T-cell (primary cell): ENCODE measurements around the gene ACKR2. TPM values are rescaled to one million over a fixed set of nuclear protein-coding genes. Genes with fewer than 3 reads are reported as not detected.

ENCODE experiments used
- ATAC-seq, 4 experiments: fragments of 200-7000 bp in 3 of 4; fragments of 150-1000 bp in 1 of 4; cut with Tn5 transposase; replicated peaks in 1 of 4; 1 replicate in 3 of 4; 2 replicates in 1 of 4; pipeline ENCODE4 v1.10.0; 2021; ENCODE audit warnings: moderate library complexity in 3 of 4, mild to moderate bottlenecking in 2 of 4, moderate number of reproducible peaks in 1 of 4
- CTCF ChIA-PET, 2 donors: fragments of 300-600 bp; sonication (Branson Sonifier 250); formaldehyde crosslinking; loops; one replicate each; lab custom pipeline; 2022; ENCODE audit warnings: antibody characterized with exemption in 2 of 2; lab: Charles Lee
- POLR2A ChIA-PET, 2 donors: fragments of 300-600 bp; sonication (Branson Sonifier 250); formaldehyde crosslinking; loops; one replicate each; lab custom pipeline; 2022; ENCODE audit warnings: antibody characterized with exemption in 2 of 2; lab: Charles Lee
- DNase-seq, 35 experiments: peaks; one replicate each; pipeline versions ENCODE4 v3.0.0 to v3.0.0-alpha.2; 2013 to 2023
- H3K27ac ChIP-seq: one replicate; pipeline ENCODE4 v1.5.1; 2013; ENCODE audit warnings: low read length
- H3K27me3 ChIP-seq, 2 experiments: replicated peaks in 1 of 2; 1 replicate in 1 of 2; 2 replicates in 1 of 2; pipeline versions ENCODE4 v1.6.1 to v1.7.0; 2013; ENCODE audit warnings: low read length in 1 of 2, mixed read lengths in 1 of 2; ENCODE audit not compliant: control insufficient read depth in 2 of 2, insufficient read depth in 2 of 2; ENCODE audit errors: extremely low read depth in 1 of 2
- H3K36me3 ChIP-seq, 2 donors: 1 replicate in 1 of 2; 2 replicates in 1 of 2; pipeline versions ENCODE4 v1.6.1 to v1.7.0; 2013; ENCODE audit warnings: low read length in 1 of 2; ENCODE audit not compliant: control insufficient read depth in 2 of 2, insufficient read depth in 1 of 2; ENCODE audit errors: extremely low read depth in 1 of 2
- H3K4me1 ChIP-seq, 2 experiments: 1 replicate in 1 of 2; 2 replicates in 1 of 2; pipeline versions ENCODE4 v1.6.1 to v1.7.0; 2013; ENCODE audit warnings: low read length in 2 of 2, mixed read lengths in 1 of 2; ENCODE audit not compliant: insufficient read depth in 2 of 2, control insufficient read depth in 1 of 2; ENCODE audit errors: extremely low read depth in 1 of 2
- H3K4me3 ChIP-seq, 2 donors: 1 replicate in 1 of 2; 2 replicates in 1 of 2; pipeline versions ENCODE4 v1.5.1 to v1.7.0; 2013; ENCODE audit warnings: mild to moderate bottlenecking in 2 of 2, low read length in 1 of 2, moderate library complexity in 1 of 2; ENCODE audit not compliant: control insufficient read depth in 1 of 2; ENCODE audit errors: extremely low read depth in 1 of 2
- H3K9me3 ChIP-seq: 2 replicates; pipeline ENCODE4 v1.7.0; 2013
- H3K27ac Mint-ChIP-seq, 2 donors: one replicate each; pipeline ENCODE4 v1.8.0; 2020 to 2021; ENCODE audit warnings: mild to moderate bottlenecking in 2 of 2, mixed read lengths in 2 of 2
- H3K27me3 Mint-ChIP-seq, 2 donors: one replicate each; pipeline ENCODE4 v1.8.0; 2021 to 2022; ENCODE audit warnings: mixed read lengths in 2 of 2
- H3K36me3 Mint-ChIP-seq: one replicate; pipeline ENCODE4 v1.8.0; 2021; ENCODE audit warnings: mixed read lengths
- H3K4me1 Mint-ChIP-seq, 3 donors: one replicate each; pipeline ENCODE4 v1.8.0; 2020 to 2022; ENCODE audit warnings: mixed read lengths in 3 of 3, mild to moderate bottlenecking in 1 of 3
- H3K4me3 Mint-ChIP-seq, 3 donors: one replicate each; pipeline ENCODE4 v1.8.0; 2020 to 2022; ENCODE audit warnings: mild to moderate bottlenecking in 3 of 3, mixed read lengths in 3 of 3, moderate library complexity in 3 of 3
- H3K9me3 Mint-ChIP-seq, 3 donors: one replicate each; pipeline ENCODE4 v1.8.0; 2020 to 2022; ENCODE audit warnings: mixed read lengths in 3 of 3
- WGBS: methylation state at CpG from one replicate; pipeline ENCODE4 v1.1.5; 2013; ENCODE audit warnings: missing lambda C conversion rate; ENCODE audit not compliant: insufficient coverage; 5-methylcytosine and 5-hydroxymethylcytosine counted together
- total RNA-seq, 35 experiments: library from RNA in 6 of 35; stranded (reverse) in 6 of 35; fragments of 120-200 nt in 1 of 35; gene quantifications; one replicate each; pipeline versions ENCODE4 v1.2.1 to v1.2.4 and lab custom pipeline; 2013 to 2026

The ACKR2 gene
- total RNA-seq, 5 donors from 2014 or later (not counting 1 experiment from before 2014, with no cell fraction given): 0.20 to 1.2 (median 0.80) TPM; not detected in 1

DNA sequence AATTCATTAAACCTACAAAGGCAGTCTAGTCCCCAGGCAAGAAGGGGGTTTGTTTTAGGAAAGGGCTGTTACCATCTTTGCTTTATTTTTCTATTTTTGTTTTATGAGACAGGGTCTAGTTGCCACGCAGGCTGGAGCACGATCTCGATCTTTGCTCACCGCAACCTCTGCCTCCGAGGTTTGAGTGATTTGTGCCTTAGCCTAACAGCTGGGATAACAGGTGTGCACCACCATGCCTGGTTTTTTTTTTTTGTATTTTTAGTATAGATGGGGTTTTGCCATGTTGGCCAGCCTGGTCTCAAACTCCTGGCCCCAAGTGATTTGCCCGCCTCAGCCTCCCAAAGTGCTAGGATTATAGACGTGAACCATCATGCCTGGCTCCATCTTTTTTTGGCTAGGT lies 9.9 kb upstream of the ACKR2 start:
- H3K4me3 Mint-ChIP-seq: no peak overlapping the region
- H3K4me1 Mint-ChIP-seq: peaks cover 55 to 65% (median 57%) of the 10 kb centered on the region in 3 donors
- no peak overlapping the region for H3K4me3 ChIP-seq
- CTCF ChIA-PET: no interaction called here
- ATAC-seq: no peak
- no peaks in the 10 kb centered on the region for H3K36me3 Mint-ChIP-seq
- H3K27ac ChIP-seq: no peak overlapping the region
- no peaks in the 10 kb centered on the region for H3K27me3 Mint-ChIP-seq
- H3K4me1 ChIP-seq: peaks cover 15 to 18% of the 10 kb centered on the region in 2 experiments
- H3K9me3 ChIP-seq: no peaks in the 10 kb centered on the region
- H3K9me3 Mint-ChIP-seq: no peaks in the 10 kb centered on the region
- H3K36me3 ChIP-seq: no peaks in the 10 kb centered on the region
- DNase-seq: no peak
- 83% methylated on average over 6 of the region's 7 CpGs for WGBS
- no peaks in the 10 kb centered on the region for H3K27me3 ChIP-seq
- POLR2A ChIA-PET: no interaction called here
- no peak overlapping the region for H3K27ac Mint-ChIP-seq

DNA sequence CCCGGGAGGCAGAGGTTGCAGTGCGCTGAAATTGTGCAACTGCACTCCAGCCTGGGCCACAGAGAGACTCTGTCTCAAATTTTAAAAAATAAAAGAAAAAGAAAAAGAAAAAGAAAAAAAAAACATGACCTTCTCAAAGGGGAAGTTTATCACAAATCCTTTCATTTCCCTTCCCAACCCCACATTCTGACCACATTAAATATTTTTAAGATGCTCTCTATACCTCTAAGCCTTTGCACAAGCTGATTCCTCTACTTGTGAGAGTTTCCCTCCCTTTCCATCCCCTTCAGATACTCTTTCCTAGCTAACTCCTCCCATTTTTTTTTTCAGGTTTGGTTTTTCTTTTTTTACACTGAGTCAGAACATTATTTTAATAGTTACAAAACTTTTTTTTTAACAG lies 9.0 kb upstream of the ACKR2 start:
- Mint-ChIP-seq H3K4me3 (no peak overlapping the region), H3K4me1 (peaks cover 57 to 62% (median 60%) of the 10 kb centered on the region in 3 donors), H3K36me3 (no peaks in the 10 kb centered on the region), H3K27ac (peak overlapping the region in 1 of 2 donors; percentile 52), H3K27me3 (peaks cover 0 to 1% of the 10 kb centered on the region in 2 donors), H3K9me3 (no peaks in the 10 kb centered on the region)
- Histone ChIP-seq H3K36me3 (no peaks in the 10 kb centered on the region), H3K9me3 (no peaks in the 10 kb centered on the region), H3K4me3 (no peak overlapping the region), H3K27me3 (peaks cover 0 to 2% of the 10 kb centered on the region in 2 experiments), H3K4me1 (peaks cover 18% of the 10 kb centered on the region in 2 experiments), H3K27ac (no peak overlapping the region)
- DNase-seq (peak in 1 of 35 experiments; percentile 12), ATAC-seq (no peak)
- POLR2A ChIA-PET: no interaction called here
- 82% methylated on average over 2 of the region's 2 CpGs for WGBS
- CTCF ChIA-PET: no interaction called here

DNA sequence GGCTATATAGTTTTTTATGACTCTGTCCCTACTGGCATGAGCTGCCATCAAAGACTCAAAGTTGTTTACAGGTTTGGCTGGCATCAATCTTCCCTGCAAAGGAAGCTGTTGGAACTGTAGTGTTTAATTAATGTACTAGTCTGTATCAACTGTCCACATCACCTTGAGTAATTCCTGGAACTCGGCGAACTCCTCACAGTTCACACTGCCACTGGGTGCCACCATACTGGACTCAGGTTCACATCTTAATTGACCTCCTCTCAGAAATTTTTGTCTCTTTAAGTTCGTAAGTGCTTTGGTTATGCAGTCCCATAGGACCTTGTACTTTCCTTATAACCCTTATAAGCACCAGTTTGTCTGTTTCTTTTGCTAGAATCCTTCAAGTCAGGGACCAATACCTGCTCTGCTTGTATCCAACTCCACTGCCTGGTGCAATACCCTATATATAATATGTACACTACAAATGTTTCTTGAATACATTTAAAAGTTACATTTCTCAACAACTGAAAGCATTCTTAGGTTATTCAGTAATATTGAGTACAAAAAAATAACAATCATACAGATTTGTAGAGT lies 8.1 kb upstream of the ACKR2 start:
- Mint-ChIP-seq H3K9me3 (no peaks in the 10 kb centered on the region), H3K27ac (no peak overlapping the region), H3K4me3 (no peak overlapping the region), H3K27me3 (peaks cover 6 to 8% of the 10 kb centered on the region in 2 donors), H3K36me3 (no peaks in the 10 kb centered on the region), H3K4me1 (peaks cover 49 to 55% (median 53%) of the 10 kb centered on the region in 3 donors)
- no peak for DNase-seq
- H3K4me1 ChIP-seq: peaks cover 18 to 19% of the 10 kb centered on the region in 2 experiments
- no CpG with 5 or more reads among the region's 3 CpGs for WGBS
- H3K27me3 ChIP-seq: peaks cover 0 to 5% of the 10 kb centered on the region in 2 experiments
- ATAC-seq: no peak
- no peak overlapping the region for H3K4me3 ChIP-seq
- ChIA-PET CTCF (no interaction called here), POLR2A (interaction anchor here in 1 of 2 donors (0.6 kb wide), 1 partner anchor 391 kb away, joined by 3 read pairs; no protein-coding TSS in a partner anchor)
- no peak overlapping the region for H3K27ac ChIP-seq
- H3K36me3 ChIP-seq: no peaks in the 10 kb centered on the region
- no peaks in the 10 kb centered on the region for H3K9me3 ChIP-seq

DNA sequence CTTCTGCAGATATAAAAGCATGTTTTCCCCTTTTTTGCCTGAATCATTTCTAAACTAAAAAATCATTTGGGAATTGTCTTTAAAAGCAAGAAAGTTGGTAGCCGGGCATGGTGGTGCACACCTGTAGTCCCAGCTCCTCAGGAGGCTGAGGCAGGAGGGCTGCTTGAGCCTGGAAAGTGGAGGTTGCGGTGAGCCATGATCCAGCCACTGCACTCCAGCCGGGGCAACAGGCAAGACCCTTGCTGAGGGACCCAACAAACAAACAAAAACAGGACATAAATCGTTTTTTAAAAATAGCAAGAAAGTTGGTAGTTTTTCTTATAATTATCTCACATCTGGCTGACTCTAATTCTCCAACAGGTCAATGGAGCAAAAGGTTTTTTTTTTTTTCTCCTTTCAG lies 7.5 kb upstream of the ACKR2 start:
- Mint-ChIP-seq H3K9me3 (no peaks in the 10 kb centered on the region), H3K4me1 (peaks cover 49 to 52% (median 51%) of the 10 kb centered on the region in 3 donors), H3K4me3 (no peak overlapping the region), H3K27ac (no peak overlapping the region), H3K36me3 (no peaks in the 10 kb centered on the region), H3K27me3 (peaks cover 12 to 14% of the 10 kb centered on the region in 2 donors)
- Histone ChIP-seq H3K4me3 (no peak overlapping the region), H3K27ac (no peak overlapping the region), H3K9me3 (no peaks in the 10 kb centered on the region), H3K4me1 (peaks cover 18 to 19% of the 10 kb centered on the region in 2 experiments), H3K36me3 (no peaks in the 10 kb centered on the region), H3K27me3 (peaks cover 0 to 7% of the 10 kb centered on the region in 2 experiments)
- DNase-seq (no peak), ATAC-seq (no peak)
- POLR2A ChIA-PET: no interaction called here
- WGBS: no CpG with 5 or more reads among the region's 4 CpGs
- CTCF ChIA-PET: no interaction called here

DNA sequence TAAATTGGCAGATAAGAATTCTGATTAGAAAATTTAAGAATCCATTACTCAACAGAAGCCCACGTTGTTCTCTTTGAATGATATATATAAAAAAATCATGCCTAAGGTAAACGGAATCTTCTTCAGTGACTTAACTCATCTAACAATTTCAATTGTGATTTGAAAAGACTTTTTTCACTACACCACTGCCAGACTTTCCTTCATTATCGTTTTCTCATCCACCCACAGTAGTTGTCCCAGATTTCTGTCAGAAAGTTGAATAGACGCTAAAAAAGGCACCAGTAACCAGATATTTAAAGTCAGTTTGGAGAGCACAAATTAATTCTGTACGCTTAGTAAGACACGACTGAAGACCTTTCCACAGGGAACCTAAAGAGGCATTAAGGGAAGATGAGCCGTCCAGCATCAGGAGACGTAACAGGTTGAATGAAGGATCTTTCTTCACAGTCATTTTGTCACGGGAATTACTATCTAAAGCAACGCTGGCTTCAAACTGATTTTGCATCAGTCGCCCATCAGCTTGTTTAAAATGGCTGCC lies 6.3 kb upstream of the ACKR2 start:
- CTCF ChIA-PET: interaction anchor here in 1 of 2 donors (0.9 to 1.1 kb wide), 2 partner anchors 23 to 28 kb away, joined by 3 read pairs; no protein-coding TSS in a partner anchor
- Mint-ChIP-seq H3K9me3 (no peaks in the 10 kb centered on the region), H3K27me3 (peaks cover 14 to 18% of the 10 kb centered on the region in 2 donors), H3K4me1 (peaks cover 49 to 52% (median 51%) of the 10 kb centered on the region in 3 donors), H3K36me3 (no peaks in the 10 kb centered on the region), H3K4me3 (peak overlapping the region; percentile 96 to 97 (median 97)), H3K27ac (peak overlapping the region; percentile 3 to 89)
- Histone ChIP-seq H3K27ac (no peak overlapping the region), H3K27me3 (peaks cover 0 to 8% of the 10 kb centered on the region in 2 experiments), H3K4me3 (peak overlapping the region; percentile 27 to 91), H3K9me3 (no peaks in the 10 kb centered on the region), H3K36me3 (no peaks in the 10 kb centered on the region), H3K4me1 (peaks cover 18 to 19% of the 10 kb centered on the region in 2 experiments)
- POLR2A ChIA-PET: interaction anchor here in 1 of 2 donors (0.6 kb wide), 1 partner anchor 730 kb away, joined by 3 read pairs; no protein-coding TSS in a partner anchor
- ATAC-seq: no peak
- 92% methylated on average over 8 of the region's 11 CpGs for WGBS
- DNase-seq: no peak

DNA sequence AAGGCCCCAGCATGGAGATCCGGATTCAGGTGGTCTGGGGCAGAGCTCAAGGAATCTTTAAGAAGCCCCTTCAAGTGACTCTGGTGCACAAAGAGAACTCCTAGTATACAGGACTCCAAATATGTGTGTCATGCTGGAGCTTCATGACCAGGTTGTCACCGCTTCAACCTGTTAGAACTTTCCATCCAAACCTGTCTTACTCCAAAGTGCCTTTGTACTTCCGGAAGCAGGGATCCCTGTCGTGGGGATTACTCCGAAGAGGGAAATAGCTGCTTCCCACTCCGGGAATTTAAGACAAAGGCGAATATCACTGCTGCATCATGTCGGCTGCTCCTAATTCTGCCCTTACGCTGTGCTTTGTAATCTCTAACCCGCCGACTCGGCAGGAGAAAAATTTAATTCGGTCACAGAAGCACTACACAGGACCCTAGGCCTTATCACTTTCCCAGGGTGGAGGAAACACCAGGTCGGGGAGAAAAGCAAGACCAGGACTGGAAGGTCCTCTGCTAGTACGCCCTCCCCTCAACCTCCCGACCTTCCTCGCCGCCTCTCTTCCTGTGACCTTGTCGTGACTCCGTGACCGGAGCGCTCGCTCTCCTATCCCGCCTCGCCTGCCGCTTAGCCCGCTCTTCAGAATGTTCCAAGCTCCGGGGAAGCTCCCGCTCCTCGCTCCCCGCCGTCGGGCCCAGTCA lies 5.7 kb upstream of the ACKR2 start:
- WGBS: 5% methylated on average over 33 of the region's 33 CpGs
- H3K27me3 Mint-ChIP-seq: peaks cover 14 to 20% of the 10 kb centered on the region in 2 donors
- H3K27me3 ChIP-seq: peaks cover 0 to 8% of the 10 kb centered on the region in 2 experiments
- H3K9me3 Mint-ChIP-seq: no peaks in the 10 kb centered on the region
- no peaks in the 10 kb centered on the region for H3K36me3 ChIP-seq
- H3K4me1 Mint-ChIP-seq: peaks cover 49 to 52% (median 51%) of the 10 kb centered on the region in 3 donors
- POLR2A ChIA-PET: no interaction called here
- CTCF ChIA-PET: interaction anchor here in 1 of 2 donors (0.9 to 1.1 kb wide), 2 partner anchors 23 to 28 kb away, joined by 3 read pairs; no protein-coding TSS in a partner anchor
- H3K27ac ChIP-seq: peak overlapping the region; percentile 74
- DNase-seq: peak in 13 of 35 experiments; percentile 2 to 47 (median 7)
- peak overlapping the region; percentile 89 to 92 for H3K27ac Mint-ChIP-seq
- peaks cover 18 to 19% of the 10 kb centered on the region in 2 experiments for H3K4me1 ChIP-seq
- H3K36me3 Mint-ChIP-seq: no peaks in the 10 kb centered on the region
- ATAC-seq: peak; percentile 12 to 28 (median 19)
- peak overlapping the region; percentile 96 to 97 (median 97) for H3K4me3 Mint-ChIP-seq
- peak overlapping the region; percentile 75 to 91 for H3K4me3 ChIP-seq
- no peaks in the 10 kb centered on the region for H3K9me3 ChIP-seq
